PFSK-1 (cell line): ENCODE results near the gene POLR2F.

Experiments used
- FOXP2 ChIP-seq: optimal IDR thresholded peaks from 2 replicates; pipeline ENCODE3; 2011; ENCODE audit warnings: borderline replicate concordance, control low read depth, inconsistent platforms; ENCODE audit not compliant: insufficient read depth; ENCODE audit errors: extremely low read length, extremely low read depth
- POLR2AphosphoS5 ChIP-seq: IDR thresholded peaks from 2 replicates; pipeline ENCODE4 v1.6.1; 2012; ENCODE audit warnings: low read depth, mild to moderate bottlenecking, control low read depth, low read length, moderate library complexity
- REST ChIP-seq, 2 experiments: IDR thresholded peaks; 2 replicates each; pipeline versions ENCODE4 v1.6.1 to v1.8.0; 2011 to 2012; ENCODE audit warnings: low read depth in 2 of 2, low read length in 2 of 2, control low read depth in 1 of 2, inconsistent platforms in 1 of 2, mild to moderate bottlenecking in 1 of 2, moderate library complexity in 1 of 2; ENCODE audit not compliant: insufficient read depth in 1 of 2
- SIN3A ChIP-seq: IDR thresholded peaks from 2 replicates; pipeline ENCODE4 v1.6.1; 2012; ENCODE audit warnings: mild to moderate bottlenecking, low read length, moderate library complexity, borderline replicate concordance; ENCODE audit not compliant: insufficient read depth
- TAF1 ChIP-seq: IDR thresholded peaks from 2 replicates; pipeline ENCODE4 v1.6.1; 2012; ENCODE audit warnings: low read length, control low read depth, borderline replicate concordance; ENCODE audit not compliant: insufficient read depth

POLR2F gene

DNA sequence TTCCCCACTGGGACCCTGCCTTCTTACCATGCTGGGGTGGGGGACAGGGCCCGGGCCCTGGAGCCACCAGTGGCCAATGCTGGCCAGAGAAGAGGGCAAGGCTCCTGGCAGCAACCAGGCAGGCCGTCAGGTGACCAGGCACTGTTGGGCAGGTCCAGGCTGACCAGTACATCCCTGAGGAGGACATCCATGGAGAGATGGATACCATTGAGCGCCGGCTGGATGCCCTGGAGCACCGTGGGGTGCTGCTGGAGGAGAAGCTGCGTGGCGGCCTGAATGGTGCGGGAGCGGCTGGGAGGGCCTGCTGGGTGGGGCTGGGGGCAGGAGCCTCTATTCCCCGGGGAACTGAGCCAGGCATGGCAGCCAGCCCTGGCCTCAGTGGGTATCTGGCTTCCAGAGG lies 21.1 kb upstream of the POLR2F start:
- TF ChIP-seq TAF1, result no peak
- no peak for TF ChIP-seq POLR2AphosphoS5
- TF ChIP-seq FOXP2, result no peak

- TF ChIP-seq TAF1, result no peak
- TF ChIP-seq SIN3A, result no peak
- TF ChIP-seq FOXP2, result no peak
- TF ChIP-seq REST (IDR thresholded peaks at IDR 0.05; ENCODE audit: insufficient read depth in 1 of 2, low read depth in 2 of 2, low read length in 2 of 2), result no peak
- TF ChIP-seq POLR2AphosphoS5, result no peak
These were observed 20.5 kb upstream of the POLR2F start for GRCh38 chr22:37932821-37933578.

DNA sequence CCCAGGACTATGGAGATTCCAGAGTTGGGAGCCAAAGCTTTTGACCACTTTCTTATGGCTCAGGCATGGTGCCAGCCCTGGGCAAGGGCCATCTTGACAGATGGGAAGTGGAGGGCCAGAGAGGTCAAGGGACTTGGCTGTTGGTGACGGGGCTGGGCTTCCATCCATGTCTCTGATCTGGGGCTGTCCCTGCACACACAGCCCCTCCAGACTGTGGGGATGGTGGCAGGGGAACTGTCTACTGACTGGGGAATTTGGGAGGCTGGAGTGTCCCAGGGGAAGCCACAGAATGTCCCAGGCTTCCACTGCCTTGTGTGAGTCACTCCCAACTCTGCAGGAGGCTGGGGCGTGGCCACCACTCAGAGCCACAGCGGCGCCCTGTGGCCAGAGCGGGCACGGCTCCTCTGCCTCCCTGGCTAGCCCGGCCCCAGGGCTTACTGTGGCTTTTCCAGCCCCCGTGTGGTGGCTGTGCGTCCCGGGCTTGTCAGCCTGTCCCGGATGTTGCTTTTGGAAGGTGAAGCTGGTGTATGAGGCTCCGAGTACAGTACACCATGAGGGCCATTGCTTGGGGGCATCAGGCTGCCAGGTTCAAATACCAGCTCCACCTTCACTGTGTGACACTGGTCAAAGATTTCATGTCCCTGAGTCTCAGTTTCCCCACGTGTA lies 19.7 kb upstream of the POLR2F start:
- no peak for TF ChIP-seq POLR2AphosphoS5
- TF ChIP-seq TAF1, result no peak
- TF ChIP-seq FOXP2, result peak; percentile 96
- 0 out of 4 replicates have a peak, but pooled peaks of 1 of the 2 experiments have one; percentile 8 for TF ChIP-seq REST (IDR thresholded peaks at IDR 0.05; ENCODE audit: insufficient read depth in 1 of 2, low read depth in 2 of 2, low read length in 2 of 2)
- TF ChIP-seq SIN3A, result no peak

- TF ChIP-seq TAF1 (no peak), POLR2AphosphoS5 (no peak), FOXP2 (no peak), REST (IDR thresholded peaks at IDR 0.05; ENCODE audit: insufficient read depth in 1 of 2, low read depth in 2 of 2, low read length in 2 of 2) (no peak), SIN3A (no peak)
These were observed 12.7 kb upstream of the POLR2F start for GRCh38 chr22:37940698-37941376.

DNA sequence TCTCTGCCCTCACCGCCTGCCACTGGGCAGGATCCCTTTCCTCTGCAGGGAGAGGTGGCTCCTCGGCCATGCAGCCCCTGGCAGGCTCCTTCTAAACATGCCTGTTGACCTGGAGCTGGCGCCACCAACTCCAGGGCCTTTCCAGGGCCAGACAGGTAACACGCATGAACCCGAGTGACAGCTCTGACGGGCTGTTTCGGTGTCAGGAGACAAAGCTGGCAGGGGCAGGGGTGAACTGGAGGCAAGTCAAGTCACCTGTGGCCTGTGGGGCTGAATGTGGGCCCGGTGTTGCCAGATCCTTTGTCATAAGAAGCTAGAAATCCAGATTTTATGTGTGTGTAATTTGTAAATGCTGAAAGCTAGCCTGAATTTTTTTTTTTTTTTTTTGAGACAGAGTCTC lies 11.4 kb upstream of the POLR2F start:
- TF ChIP-seq REST (IDR thresholded peaks at IDR 0.05; ENCODE audit: insufficient read depth in 1 of 2, low read depth in 2 of 2, low read length in 2 of 2) (no peak), FOXP2 (no peak), POLR2AphosphoS5 (no peak), TAF1 (no peak), SIN3A (no peak)
